NCI-H146 (cell line): ENCODE data around the gene ATP11A.

Experiments used
- DNase-seq: peaks from one replicate; lab custom pipeline; 2025; lab: John Stamatoyannopoulos, UW

The ATP11A gene

GRCh38 chr13:112821340-112822055 lies 131.7 kb downstream of the ATP11A start:
- DNase-seq = no peak

- no peak for DNase-seq
Measured at GRCh38 chr13:112822851-112823250, 133.0 kb downstream of the ATP11A start.

DNA sequence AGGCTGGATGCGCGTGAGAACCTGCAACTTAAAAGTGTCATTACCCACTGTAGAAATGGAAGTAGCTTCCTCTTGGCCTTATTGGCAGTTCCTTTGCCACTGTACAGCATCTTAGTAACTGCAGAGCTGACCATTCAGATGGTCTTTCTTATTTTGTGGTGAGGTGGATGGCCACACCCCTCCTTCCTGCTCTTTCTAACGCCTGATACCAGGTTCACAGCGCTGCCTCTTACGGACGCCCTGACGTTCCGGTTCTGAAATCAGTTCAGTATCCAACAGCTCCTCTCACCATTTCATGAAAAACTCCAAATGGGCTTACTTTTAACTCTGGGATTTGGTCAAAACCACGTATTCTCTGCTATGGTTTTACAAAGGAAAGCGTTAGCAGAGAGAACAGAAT lies 134.6 kb downstream of the ATP11A start:
- no peak for DNase-seq

- no peak for DNase-seq
Measured at GRCh38 chr13:112825071-112825470, 135.2 kb downstream of the ATP11A start.

- DNase-seq = no peak
Measured at GRCh38 chr13:112825875-112826274, 136.0 kb downstream of the ATP11A start.

DNA sequence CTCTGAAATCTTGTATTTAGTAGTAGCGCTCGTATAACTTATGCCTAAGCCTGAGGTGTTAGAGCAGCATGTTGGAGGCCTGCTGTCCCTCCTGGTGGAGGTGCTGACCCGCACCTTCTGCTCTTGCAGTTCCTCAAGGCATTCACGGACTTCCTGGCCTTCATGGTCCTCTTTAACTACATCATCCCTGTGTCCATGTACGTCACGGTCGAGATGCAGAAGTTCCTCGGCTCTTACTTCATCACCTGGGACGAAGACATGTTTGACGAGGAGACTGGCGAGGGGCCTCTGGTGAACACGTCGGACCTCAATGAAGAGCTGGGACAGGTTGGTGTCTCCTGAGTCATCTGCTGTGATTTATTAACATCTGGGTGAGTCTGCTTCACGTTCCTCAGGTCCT lies 136.7 kb downstream of the ATP11A start:
- DNase-seq = no peak

- no peak for DNase-seq
Measured at GRCh38 chr13:112828082-112828699, 138.4 kb downstream of the ATP11A start.

GRCh38 chr13:112828756-112829155 lies 138.9 kb downstream of the ATP11A start:
- no peak for DNase-seq

- DNase-seq = no peak
Measured at GRCh38 chr13:112831196-112831595, 141.4 kb downstream of the ATP11A start.

DNA sequence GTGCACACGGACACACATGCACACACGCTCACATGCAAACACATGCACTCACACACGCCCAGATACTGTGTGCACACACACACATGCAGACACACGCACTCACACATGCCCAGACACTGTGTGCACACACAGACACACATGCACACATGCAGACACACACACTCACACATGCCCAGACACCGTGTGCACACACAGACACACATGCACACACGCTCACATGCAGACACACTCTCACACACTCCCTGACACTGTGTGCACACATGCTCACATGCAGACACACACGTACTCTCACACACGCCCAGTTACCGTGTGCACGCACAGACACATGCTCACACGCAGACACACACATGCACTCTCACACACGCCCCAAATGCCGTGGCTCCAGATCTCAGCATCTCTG lies 142.0 kb downstream of the ATP11A start:
- DNase-seq = no peak

GRCh38 chr13:112832811-112833210 lies 143.0 kb downstream of the ATP11A start:
- no peak for DNase-seq

GRCh38 chr13:112833551-112834257 lies 143.9 kb downstream of the ATP11A start:
- no peak for DNase-seq

DNA sequence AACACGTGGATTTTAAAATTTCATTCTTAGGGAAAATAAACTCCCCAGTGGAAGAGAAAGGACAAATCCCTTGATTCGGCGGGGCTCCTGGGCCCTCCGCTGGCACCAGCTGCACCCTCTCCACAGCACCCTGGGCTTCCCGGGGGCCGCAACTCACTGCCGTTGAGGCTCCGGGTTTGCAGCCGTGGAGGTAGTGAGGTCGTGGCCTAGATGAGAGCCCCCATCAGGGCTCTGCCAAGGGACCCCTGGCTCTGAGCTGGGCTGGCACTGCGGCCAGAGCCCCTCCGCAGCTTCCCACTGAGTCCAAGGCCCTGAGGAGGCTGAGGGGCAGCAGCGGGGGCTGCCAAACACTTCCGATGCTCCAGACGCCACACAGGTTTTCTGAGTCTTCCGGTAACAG lies 145.5 kb downstream of the ATP11A start:
- no peak for DNase-seq

DNA sequence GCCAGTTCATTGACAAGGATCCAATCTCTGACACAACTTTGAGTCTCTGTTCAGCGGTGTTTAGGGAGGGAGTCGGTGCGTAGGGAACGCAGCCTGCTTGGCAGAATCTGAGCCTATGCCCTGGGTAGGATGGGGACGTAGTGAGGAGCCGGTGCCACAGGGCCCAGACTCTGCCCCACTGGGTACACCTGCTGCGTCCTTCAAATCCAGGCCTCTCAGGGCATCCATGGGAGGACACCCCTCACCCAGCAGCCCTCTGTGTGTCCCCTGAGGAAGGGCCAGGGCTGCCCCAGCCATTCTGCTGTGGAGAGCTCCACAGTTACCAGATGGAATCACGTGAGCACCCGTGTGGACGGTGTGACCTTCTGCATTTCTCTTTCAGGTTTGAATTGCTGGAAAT lies 146.0 kb downstream of the ATP11A start:
- DNase-seq = no peak

- no peak for DNase-seq
Measured at GRCh38 chr13:112836940-112837339, 147.1 kb downstream of the ATP11A start.

GRCh38 chr13:112837371-112838037 lies 147.7 kb downstream of the ATP11A start:
- DNase-seq = no peak

GRCh38 chr13:112838038-112838841 lies 148.4 kb downstream of the ATP11A start:
- no peak for DNase-seq

DNA sequence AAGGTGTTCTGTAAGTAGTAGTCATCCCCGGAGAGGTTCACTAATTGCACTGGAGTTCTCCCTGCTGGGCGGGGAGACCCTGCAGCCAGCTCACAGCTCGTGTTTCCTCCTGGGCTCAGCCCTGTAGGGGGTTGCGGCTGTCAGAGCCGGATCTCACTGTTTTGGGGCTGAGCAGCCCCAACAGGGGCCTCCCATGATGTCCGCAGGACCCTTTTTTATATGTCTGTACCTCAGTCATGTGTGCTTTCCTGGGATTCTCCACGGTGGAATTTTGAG lies 148.9 kb downstream of the ATP11A start:
- DNase-seq = no peak

DNA sequence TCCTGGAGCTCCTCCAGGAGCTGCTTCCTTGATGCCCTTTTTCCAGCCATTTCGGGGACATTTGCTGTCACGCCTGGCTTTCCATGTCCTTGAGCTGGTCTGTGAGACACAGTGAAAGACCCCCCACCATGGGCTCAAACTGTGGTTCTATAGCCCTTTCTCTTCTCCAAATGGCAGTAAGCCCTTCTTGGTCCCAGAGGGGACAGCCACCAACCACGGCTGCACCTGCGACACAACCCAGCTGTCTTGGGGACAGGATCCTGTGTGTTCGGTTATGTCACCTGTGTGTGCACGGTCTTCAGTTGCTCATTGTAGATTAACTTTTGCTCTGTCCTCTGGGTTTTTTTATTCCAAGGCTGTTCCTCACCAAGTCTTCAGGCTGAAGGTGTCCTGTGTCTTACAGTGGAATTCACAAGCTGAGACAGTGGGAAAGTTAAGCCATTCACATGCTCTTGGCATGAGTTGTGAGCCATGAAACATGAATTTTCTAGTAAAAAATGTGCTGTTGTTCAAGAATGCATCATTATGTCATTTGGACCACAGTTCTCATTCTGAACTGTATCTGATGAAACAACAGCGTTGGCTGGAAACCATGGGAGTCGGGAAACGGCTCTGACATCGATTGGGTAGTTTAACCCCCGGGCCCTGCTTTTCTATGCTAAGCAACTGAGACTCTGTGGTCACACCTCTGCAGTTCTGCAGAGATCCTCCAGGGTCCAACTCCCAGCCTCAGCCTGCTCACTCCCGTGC lies 149.7 kb downstream of the ATP11A start:
- DNase-seq = no peak

DNA sequence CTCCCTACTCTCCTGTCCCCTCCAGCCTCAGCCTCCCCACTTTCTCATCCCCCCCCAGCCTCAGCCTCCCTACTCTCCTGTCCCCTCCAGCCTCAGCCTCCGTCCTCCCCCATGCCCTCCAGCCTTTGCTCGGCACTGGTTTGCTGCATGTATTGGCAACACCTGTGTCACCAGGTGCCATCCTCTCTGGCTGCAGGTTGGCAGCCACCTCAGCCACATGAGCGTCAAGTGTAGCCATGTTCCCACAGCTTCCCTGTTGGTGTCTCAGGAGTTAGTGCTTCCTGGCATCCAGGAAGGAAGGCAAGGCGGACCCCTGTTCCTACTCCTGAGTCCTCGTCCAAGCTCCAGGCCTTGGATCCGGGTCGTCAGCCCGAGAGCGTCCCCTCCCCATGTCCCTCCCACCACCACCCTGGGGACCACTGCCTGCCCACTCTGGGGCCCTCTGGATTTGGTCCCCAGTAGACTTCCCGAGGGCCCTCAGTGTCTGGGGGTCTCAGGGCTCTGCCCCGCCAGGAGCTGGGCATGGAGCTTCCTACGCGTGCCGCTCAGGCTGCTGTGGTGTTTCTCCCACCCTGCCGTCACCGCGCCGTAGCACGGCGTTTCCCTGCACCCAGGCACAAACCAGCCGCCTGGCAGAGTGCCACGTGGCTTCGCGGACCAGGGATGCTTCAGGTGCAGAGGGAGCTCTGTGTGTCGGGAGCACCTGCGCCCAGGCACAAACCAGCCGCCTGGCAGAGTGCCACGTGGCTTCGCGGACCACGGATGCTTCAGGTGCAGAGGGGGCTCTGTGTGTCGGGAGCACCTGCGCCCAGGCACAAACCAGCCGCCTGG lies 150.8 kb downstream of the ATP11A start:
- DNase-seq = no peak
